ENCODE data around the gene SLC12A7.
"Not testable (repeated sequence)": the region's sequence is repeated elsewhere in the genome, so short reads cannot be mapped to it uniquely, and the experiment has no call there.

Gene SLC12A7

DNA sequence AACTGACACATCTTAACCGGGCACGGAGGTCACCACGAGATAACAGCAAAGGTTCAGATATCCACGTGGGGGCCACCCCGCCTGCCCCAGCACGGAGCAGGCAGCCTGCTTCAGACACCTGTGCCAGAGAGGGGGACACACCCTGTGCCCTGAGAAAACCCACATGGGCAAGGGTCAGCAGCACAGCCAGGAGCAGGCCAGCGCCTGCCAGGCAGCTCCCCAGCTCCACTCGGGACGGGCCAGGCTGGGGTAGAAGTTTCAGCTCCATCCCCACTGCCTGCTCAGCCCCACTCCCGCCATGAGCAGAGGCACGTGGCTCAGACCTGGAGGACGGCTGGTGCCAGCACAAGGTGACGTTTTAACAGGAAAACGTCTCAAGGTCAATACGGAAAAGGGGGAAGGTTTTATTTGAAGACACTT lies 22.2 kb downstream of the SLC12A7 start:
- no peaks in the 10 kb centered on the region for H3K27me3 ChIP-seq (ENCODE audit: control insufficient read depth in 2 of 2, insufficient read depth in 2 of 2, low read length in 2 of 2)
- peaks cover 9 to 12% of the 10 kb centered on the region in 2 donors for H3K4me1 ChIP-seq (ENCODE audit: control insufficient read depth in 2 of 2, insufficient read depth in 2 of 2, low read length in 2 of 2)
- H3K36me3 ChIP-seq (ENCODE audit: control insufficient read depth in 2 of 2, insufficient read depth in 2 of 2, low read length in 2 of 2): peaks cover 42 to 62% of the 10 kb centered on the region in 2 donors
- H3K4me3 ChIP-seq (ENCODE audit: low read length in 2 of 2): no peak overlapping the region
- no peaks in the 10 kb centered on the region for H3K9me3 ChIP-seq (ENCODE audit: control insufficient read depth in 2 of 2, low read length in 2 of 2)
- H3K27ac ChIP-seq (ENCODE audit: low read depth in 2 of 2, low read length in 2 of 2): no peak overlapping the region
- H3K9ac ChIP-seq (ENCODE audit: low read depth in 1 of 2, low read length in 2 of 2): no peak overlapping the region

DNA sequence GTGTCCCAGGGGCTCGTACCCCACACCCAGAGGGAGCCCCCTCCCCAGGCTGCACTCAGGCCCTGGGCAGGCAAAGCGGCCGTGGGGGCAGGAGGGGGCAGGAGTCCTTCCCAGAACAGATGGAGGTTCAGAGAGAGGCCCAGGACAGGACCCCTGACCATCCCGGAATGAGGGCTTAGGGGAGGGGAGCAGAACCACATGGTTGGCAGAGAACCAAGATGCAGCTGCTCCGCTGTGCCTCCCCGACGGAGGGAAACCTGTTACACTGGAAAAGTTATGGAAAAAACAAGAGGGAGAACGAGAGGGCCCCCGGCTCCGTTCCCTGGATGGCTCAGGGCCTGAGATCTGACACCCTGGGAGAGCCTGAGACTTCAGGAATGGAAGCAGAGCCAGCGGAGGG lies 22.7 kb downstream of the SLC12A7 start:
- Histone ChIP-seq H3K9ac (ENCODE audit: low read depth in 1 of 2, low read length in 2 of 2) (no peak overlapping the region), H3K27me3 (ENCODE audit: control insufficient read depth in 2 of 2, insufficient read depth in 2 of 2, low read length in 2 of 2) (no peaks in the 10 kb centered on the region), H3K4me1 (ENCODE audit: control insufficient read depth in 2 of 2, insufficient read depth in 2 of 2, low read length in 2 of 2) (peaks cover 9 to 12% of the 10 kb centered on the region in 2 donors), H3K4me3 (ENCODE audit: low read length in 2 of 2) (no peak overlapping the region), H3K9me3 (ENCODE audit: control insufficient read depth in 2 of 2, low read length in 2 of 2) (no peaks in the 10 kb centered on the region), H3K36me3 (ENCODE audit: control insufficient read depth in 2 of 2, insufficient read depth in 2 of 2, low read length in 2 of 2) (peaks cover 46 to 64% of the 10 kb centered on the region in 2 donors), H3K27ac (ENCODE audit: low read depth in 2 of 2, low read length in 2 of 2) (no peak overlapping the region)

DNA sequence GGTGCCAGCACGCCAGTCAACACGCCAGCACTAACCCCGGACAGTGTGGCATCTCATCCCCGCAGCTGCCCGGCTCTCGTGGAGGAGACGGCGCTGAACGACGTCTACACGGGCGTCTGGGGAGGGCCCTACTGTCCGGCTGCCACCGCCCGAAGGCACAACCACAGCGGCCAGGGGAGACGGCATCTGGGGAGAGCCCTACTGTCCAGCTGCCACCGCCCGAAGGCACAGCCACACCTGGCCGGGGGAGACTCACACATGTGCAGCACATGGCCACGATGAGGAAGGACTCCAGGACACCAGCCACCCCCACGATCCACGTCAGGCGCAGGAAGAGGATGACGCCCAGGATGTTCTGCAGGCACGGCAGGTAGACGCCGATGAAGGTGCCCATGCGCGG lies 23.1 kb downstream of the SLC12A7 start:
- Histone ChIP-seq H3K4me1 (ENCODE audit: control insufficient read depth in 2 of 2, insufficient read depth in 2 of 2, low read length in 2 of 2) (peaks cover 9 to 12% of the 10 kb centered on the region in 2 donors), H3K4me3 (ENCODE audit: low read length in 2 of 2) (no peak overlapping the region), H3K27me3 (ENCODE audit: control insufficient read depth in 2 of 2, insufficient read depth in 2 of 2, low read length in 2 of 2) (no peaks in the 10 kb centered on the region), H3K9me3 (ENCODE audit: control insufficient read depth in 2 of 2, low read length in 2 of 2) (no peaks in the 10 kb centered on the region), H3K36me3 (ENCODE audit: control insufficient read depth in 2 of 2, insufficient read depth in 2 of 2, low read length in 2 of 2) (peaks cover 50 to 68% of the 10 kb centered on the region in 2 donors), H3K27ac (ENCODE audit: low read depth in 2 of 2, low read length in 2 of 2) (no peak overlapping the region), H3K9ac (ENCODE audit: low read depth in 1 of 2, low read length in 2 of 2) (no peak overlapping the region)

DNA sequence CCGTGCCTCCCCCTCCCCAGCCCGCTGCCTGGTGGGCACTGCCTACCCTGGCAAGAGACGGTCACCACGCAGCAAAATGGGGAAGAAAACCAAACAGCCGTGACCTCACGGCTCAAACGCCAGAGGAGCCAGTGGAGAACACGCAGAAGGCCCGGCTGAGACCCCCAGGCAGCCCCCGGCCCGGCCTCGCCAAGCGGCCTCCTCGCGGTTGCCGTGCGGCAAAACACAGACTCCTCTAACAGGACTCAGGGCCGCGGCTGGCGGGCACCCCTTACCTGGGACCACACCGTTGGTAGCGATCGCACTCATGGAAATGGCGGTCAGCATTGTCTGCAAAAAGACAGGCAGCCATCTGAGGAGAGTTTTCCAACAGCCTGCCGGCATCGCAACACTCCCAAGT lies 23.8 kb downstream of the SLC12A7 start:
- Histone ChIP-seq H3K27ac (ENCODE audit: low read depth in 2 of 2, low read length in 2 of 2) (no peak overlapping the region), H3K27me3 (ENCODE audit: control insufficient read depth in 2 of 2, insufficient read depth in 2 of 2, low read length in 2 of 2) (no peaks in the 10 kb centered on the region), H3K36me3 (ENCODE audit: control insufficient read depth in 2 of 2, insufficient read depth in 2 of 2, low read length in 2 of 2) (peaks cover 54 to 69% of the 10 kb centered on the region in 2 donors), H3K4me3 (ENCODE audit: low read length in 2 of 2) (no peak overlapping the region), H3K9ac (ENCODE audit: low read depth in 1 of 2, low read length in 2 of 2) (no peak overlapping the region), H3K4me1 (ENCODE audit: control insufficient read depth in 2 of 2, insufficient read depth in 2 of 2, low read length in 2 of 2) (peaks cover 7 to 11% of the 10 kb centered on the region in 2 donors), H3K9me3 (ENCODE audit: control insufficient read depth in 2 of 2, low read length in 2 of 2) (no peaks in the 10 kb centered on the region)

DNA sequence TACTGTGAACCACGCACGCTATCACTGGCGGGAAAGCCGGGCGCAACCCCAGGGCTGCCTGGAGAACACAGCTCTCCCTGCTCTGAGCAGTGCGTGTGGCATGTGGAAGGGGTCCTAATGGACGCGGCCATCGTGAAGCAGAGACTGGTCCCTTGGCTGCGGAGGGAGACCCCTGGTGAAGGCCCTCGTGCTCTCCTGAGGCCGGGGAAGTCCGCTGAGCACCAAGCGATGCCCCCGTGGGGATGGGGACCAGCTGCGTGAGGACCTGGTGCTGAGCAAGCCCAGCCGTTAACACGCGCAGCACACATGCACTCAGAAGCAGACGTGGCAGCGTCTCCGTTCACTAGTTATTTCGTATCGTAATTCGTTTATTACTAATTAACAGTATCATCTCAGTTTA lies 24.4 kb downstream of the SLC12A7 start:
- Histone ChIP-seq H3K4me1 (ENCODE audit: control insufficient read depth in 2 of 2, insufficient read depth in 2 of 2, low read length in 2 of 2) (peaks cover 6 to 10% of the 10 kb centered on the region in 2 donors), H3K36me3 (ENCODE audit: control insufficient read depth in 2 of 2, insufficient read depth in 2 of 2, low read length in 2 of 2) (peaks cover 52 to 66% of the 10 kb centered on the region in 2 donors), H3K27ac (ENCODE audit: low read depth in 2 of 2, low read length in 2 of 2) (no peak overlapping the region), H3K9me3 (ENCODE audit: control insufficient read depth in 2 of 2, low read length in 2 of 2) (no peaks in the 10 kb centered on the region), H3K27me3 (ENCODE audit: control insufficient read depth in 2 of 2, insufficient read depth in 2 of 2, low read length in 2 of 2) (no peaks in the 10 kb centered on the region), H3K9ac (ENCODE audit: low read depth in 1 of 2, low read length in 2 of 2) (no peak overlapping the region), H3K4me3 (ENCODE audit: low read length in 2 of 2) (no peak overlapping the region)

DNA sequence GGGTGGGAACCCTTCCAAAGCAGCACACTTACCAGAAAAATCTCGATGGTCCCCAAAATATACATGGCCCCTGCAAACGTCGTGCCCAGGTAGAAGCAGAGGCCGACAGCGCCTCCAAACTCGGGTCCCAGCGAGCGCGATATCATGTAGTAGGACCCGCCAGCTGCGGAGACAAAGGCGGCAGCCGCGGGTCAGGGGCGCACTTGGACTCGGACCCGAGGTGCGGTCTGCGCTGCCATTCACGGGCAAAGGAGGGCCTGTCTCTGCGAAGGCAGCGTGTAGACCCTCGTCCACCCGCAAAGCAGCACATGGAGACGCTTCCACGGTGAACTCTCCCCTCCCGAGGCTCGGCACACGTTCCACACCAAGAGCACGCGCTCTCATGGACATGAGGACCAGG lies 25.0 kb downstream of the SLC12A7 start:
- Histone ChIP-seq H3K36me3 (ENCODE audit: control insufficient read depth in 2 of 2, insufficient read depth in 2 of 2, low read length in 2 of 2) (peaks cover 49 to 63% of the 10 kb centered on the region in 2 donors), H3K9ac (ENCODE audit: low read depth in 1 of 2, low read length in 2 of 2) (no peak overlapping the region), H3K27me3 (ENCODE audit: control insufficient read depth in 2 of 2, insufficient read depth in 2 of 2, low read length in 2 of 2) (no peaks in the 10 kb centered on the region), H3K4me3 (ENCODE audit: low read length in 2 of 2) (no peak overlapping the region), H3K9me3 (ENCODE audit: control insufficient read depth in 2 of 2, low read length in 2 of 2) (no peaks in the 10 kb centered on the region), H3K4me1 (ENCODE audit: control insufficient read depth in 2 of 2, insufficient read depth in 2 of 2, low read length in 2 of 2) (peaks cover 6 to 10% of the 10 kb centered on the region in 2 donors), H3K27ac (ENCODE audit: low read depth in 2 of 2, low read length in 2 of 2) (no peak overlapping the region)

DNA sequence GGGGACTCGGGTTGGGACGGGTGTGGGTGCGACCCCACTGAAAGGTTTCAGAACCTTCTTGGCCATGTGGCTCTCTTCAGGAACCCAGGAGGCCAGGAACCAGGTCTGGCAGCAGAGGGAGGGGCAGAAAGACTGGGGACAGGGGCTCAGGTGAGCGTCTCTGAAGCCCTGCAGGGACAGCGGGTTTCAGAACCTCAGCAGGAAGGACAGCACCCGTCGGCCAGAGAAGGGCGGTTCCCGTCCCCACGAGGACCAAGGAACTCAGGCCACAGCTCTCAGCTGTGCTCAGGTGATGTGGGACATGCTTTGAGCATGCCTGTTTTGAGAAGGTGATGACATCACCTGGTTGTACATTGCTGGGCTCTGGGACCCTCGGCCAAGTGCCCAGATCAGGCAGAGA lies 25.7 kb downstream of the SLC12A7 start:
- Histone ChIP-seq H3K4me1 (ENCODE audit: control insufficient read depth in 2 of 2, insufficient read depth in 2 of 2, low read length in 2 of 2) (peaks cover 6 to 10% of the 10 kb centered on the region in 2 donors), H3K27me3 (ENCODE audit: control insufficient read depth in 2 of 2, insufficient read depth in 2 of 2, low read length in 2 of 2) (no peaks in the 10 kb centered on the region), H3K9me3 (ENCODE audit: control insufficient read depth in 2 of 2, low read length in 2 of 2) (no peaks in the 10 kb centered on the region), H3K4me3 (ENCODE audit: low read length in 2 of 2) (no peak overlapping the region), H3K9ac (ENCODE audit: low read depth in 1 of 2, low read length in 2 of 2) (no peak overlapping the region), H3K36me3 (ENCODE audit: control insufficient read depth in 2 of 2, insufficient read depth in 2 of 2, low read length in 2 of 2) (peaks cover 48 to 62% of the 10 kb centered on the region in 2 donors), H3K27ac (ENCODE audit: low read depth in 2 of 2, low read length in 2 of 2) (no peak overlapping the region)

DNA sequence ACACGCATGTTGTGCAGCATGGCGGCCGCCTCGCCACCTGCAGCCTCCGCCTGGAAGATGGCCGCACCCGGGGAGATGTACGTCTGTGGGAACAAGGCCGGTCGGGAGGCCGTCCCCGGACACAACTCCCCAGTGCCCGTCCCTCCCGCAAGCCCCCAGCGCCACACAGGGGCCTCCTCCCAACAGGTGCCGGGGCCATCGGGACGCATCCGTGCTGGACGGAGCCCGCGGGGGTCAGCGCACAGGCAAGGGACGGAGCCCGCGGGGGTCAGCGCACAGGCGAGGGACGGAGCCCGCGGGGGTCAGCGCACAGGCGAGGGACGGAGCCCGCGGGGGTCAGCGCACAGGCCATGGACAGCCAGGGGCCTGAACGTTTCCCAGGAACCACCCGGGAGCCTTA lies 26.5 kb downstream of the SLC12A7 start:
- no peak overlapping the region for H3K27ac ChIP-seq (ENCODE audit: low read depth in 2 of 2, low read length in 2 of 2)
- H3K9ac ChIP-seq (ENCODE audit: low read depth in 1 of 2, low read length in 2 of 2): no peak overlapping the region
- H3K4me1 ChIP-seq (ENCODE audit: control insufficient read depth in 2 of 2, insufficient read depth in 2 of 2, low read length in 2 of 2): peaks cover 6 to 10% of the 10 kb centered on the region in 2 donors
- H3K9me3 ChIP-seq (ENCODE audit: control insufficient read depth in 2 of 2, low read length in 2 of 2): no peaks in the 10 kb centered on the region
- H3K36me3 ChIP-seq (ENCODE audit: control insufficient read depth in 2 of 2, insufficient read depth in 2 of 2, low read length in 2 of 2): peaks cover 49 to 57% of the 10 kb centered on the region in 2 donors
- H3K4me3 ChIP-seq (ENCODE audit: low read length in 2 of 2): no peak overlapping the region
- H3K27me3 ChIP-seq (ENCODE audit: control insufficient read depth in 2 of 2, insufficient read depth in 2 of 2, low read length in 2 of 2): no peaks in the 10 kb centered on the region

DNA sequence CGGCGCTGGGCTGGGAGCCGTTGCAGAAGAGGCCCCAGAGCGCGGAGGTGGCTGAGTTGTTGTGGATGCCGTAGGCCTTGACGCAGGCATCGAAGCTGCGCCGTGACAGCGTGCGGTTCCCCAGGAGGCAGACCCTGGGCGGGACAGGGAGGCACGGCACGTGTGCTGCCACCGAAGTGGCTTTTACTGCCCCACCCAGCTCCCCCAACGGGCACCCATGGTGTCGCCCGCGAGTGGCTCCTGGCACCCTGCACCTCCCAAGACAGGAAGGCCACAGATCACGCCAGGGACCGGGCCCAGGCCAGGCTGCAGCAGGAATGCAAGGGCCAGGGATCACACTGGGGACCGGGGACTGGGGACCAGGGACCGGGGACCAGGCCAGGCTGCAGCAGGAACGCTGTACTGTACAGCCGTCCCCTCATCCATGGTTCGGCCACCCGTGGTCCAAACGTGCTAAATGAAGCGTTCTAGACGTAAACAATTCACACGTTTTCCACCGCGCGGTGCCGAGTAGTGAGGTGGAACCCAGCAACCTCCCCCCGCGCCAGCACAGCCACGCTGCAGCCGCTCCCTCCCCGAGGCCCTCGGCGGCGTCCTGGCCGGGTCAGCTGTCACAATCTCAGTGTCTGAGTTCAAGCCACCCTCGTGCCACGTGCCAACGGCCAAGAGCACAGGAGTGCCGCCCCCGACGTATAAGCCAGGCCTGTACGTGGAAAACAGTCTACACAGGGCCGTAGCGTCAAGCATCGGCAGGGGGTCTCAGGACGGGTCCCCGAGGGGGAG lies 27.8 kb downstream of the SLC12A7 start:
- Histone ChIP-seq H3K4me1 (ENCODE audit: control insufficient read depth in 2 of 2, insufficient read depth in 2 of 2, low read length in 2 of 2) (no peaks in the 10 kb centered on the region), H3K9ac (ENCODE audit: low read depth in 1 of 2, low read length in 2 of 2) (no peak overlapping the region), H3K9me3 (ENCODE audit: control insufficient read depth in 2 of 2, low read length in 2 of 2) (no peaks in the 10 kb centered on the region), H3K4me3 (ENCODE audit: low read length in 2 of 2) (no peak overlapping the region), H3K27ac (ENCODE audit: low read depth in 2 of 2, low read length in 2 of 2) (no peak overlapping the region), H3K36me3 (ENCODE audit: control insufficient read depth in 2 of 2, insufficient read depth in 2 of 2, low read length in 2 of 2) (peaks cover 56 to 60% of the 10 kb centered on the region in 2 donors), H3K27me3 (ENCODE audit: control insufficient read depth in 2 of 2, insufficient read depth in 2 of 2, low read length in 2 of 2) (no peaks in the 10 kb centered on the region)

DNA sequence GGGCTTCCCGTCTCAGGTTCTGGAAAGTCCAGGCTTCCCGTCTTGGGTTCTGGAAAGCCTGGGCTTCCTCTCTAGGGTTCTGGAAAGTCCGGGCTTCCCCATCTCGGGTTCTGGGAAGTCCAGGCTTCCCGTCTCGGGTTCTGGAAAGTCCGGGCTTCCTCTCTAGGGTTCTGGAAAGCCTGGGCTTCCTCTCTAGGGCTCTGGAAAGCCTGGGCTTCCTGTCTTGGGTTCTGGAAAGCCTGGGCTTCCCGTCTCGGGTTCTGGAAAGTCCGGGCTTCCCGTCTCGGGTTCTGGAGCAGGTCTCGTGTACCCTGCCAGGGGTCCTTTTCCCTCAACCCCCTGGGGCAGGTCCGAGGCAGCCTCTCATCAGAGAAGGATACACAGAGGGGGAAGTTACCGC lies 28.8 kb downstream of the SLC12A7 start:
- not testable (repeated sequence) for H3K27me3 ChIP-seq (ENCODE audit: control insufficient read depth in 2 of 2, insufficient read depth in 2 of 2, low read length in 2 of 2); H3K4me3 ChIP-seq (ENCODE audit: low read length in 2 of 2); H3K27ac ChIP-seq (ENCODE audit: low read depth in 2 of 2, low read length in 2 of 2); H3K9me3 ChIP-seq (ENCODE audit: control insufficient read depth in 2 of 2, low read length in 2 of 2); H3K9ac ChIP-seq (ENCODE audit: low read depth in 1 of 2, low read length in 2 of 2); H3K4me1 ChIP-seq (ENCODE audit: control insufficient read depth in 2 of 2, insufficient read depth in 2 of 2, low read length in 2 of 2)
- H3K36me3 ChIP-seq (ENCODE audit: control insufficient read depth in 2 of 2, insufficient read depth in 2 of 2, low read length in 2 of 2): peaks cover 56 to 62% of the 10 kb centered on the region in 2 donors

Data from mucosa of rectum (tissue), 2 donors.